ENCODE results near the gene GPER1. TPM values are rescaled to one million over a fixed set of nuclear protein-coding genes. Genes with fewer than 3 reads are reported as not detected.

Gene GPER1
- total RNA-seq, 1 experiment from 2014 or later: 0.84 TPM

- no peak for DNase-seq (ENCODE audit: low read depth)
These were observed 34.0 kb upstream of the GPER1 start for GRCh38 chr7:1053816-1054370.

GRCh38 chr7:1054438-1054837, 33.5 kb upstream of the GPER1 start:
- no peak for DNase-seq (ENCODE audit: low read depth)

- no peak for DNase-seq (ENCODE audit: low read depth)
These were observed 33.0 kb upstream of the GPER1 start for GRCh38 chr7:1054861-1055450.

- no peak for DNase-seq (ENCODE audit: low read depth)
These were observed 32.4 kb upstream of the GPER1 start for GRCh38 chr7:1055491-1055955.

GRCh38 chr7:1055956-1056784, 31.7 kb upstream of the GPER1 start:
- DNase-seq (ENCODE audit: low read depth): no peak

- DNase-seq (ENCODE audit: low read depth): no peak
These were observed 31.0 kb upstream of the GPER1 start for GRCh38 chr7:1056785-1057410.

- no peak for DNase-seq (ENCODE audit: low read depth)
These were observed 30.3 kb upstream of the GPER1 start for GRCh38 chr7:1057416-1058291.

- DNase-seq (ENCODE audit: low read depth): no peak
These were observed 29.6 kb upstream of the GPER1 start for GRCh38 chr7:1058311-1058710.

- no peak for DNase-seq (ENCODE audit: low read depth)
These were observed 29.1 kb upstream of the GPER1 start for GRCh38 chr7:1058821-1059199.

GRCh38 chr7:1059200-1060091, 28.5 kb upstream of the GPER1 start:
- DNase-seq (ENCODE audit: low read depth): no peak

- DNase-seq (ENCODE audit: low read depth): no peak
These were observed 27.4 kb upstream of the GPER1 start for GRCh38 chr7:1060315-1061072.

- no peak for DNase-seq (ENCODE audit: low read depth)
These were observed 26.7 kb upstream of the GPER1 start for GRCh38 chr7:1061180-1061579.

GRCh38 chr7:1062296-1063294, 25.3 kb upstream of the GPER1 start:
- no peak for DNase-seq (ENCODE audit: low read depth)

GRCh38 chr7:1063361-1063760, 24.6 kb upstream of the GPER1 start:
- no peak for DNase-seq (ENCODE audit: low read depth)

GRCh38 chr7:1064581-1064980, 23.3 kb upstream of the GPER1 start:
- DNase-seq (ENCODE audit: low read depth): no peak

GRCh38 chr7:1065263-1065584, 22.7 kb upstream of the GPER1 start:
- DNase-seq (ENCODE audit: low read depth): no peak

GRCh38 chr7:1065585-1066241, 22.2 kb upstream of the GPER1 start:
- DNase-seq (ENCODE audit: low read depth): peak; percentile 61

- DNase-seq (ENCODE audit: low read depth): no peak
These were observed 21.7 kb upstream of the GPER1 start for GRCh38 chr7:1066242-1066588.

Measured in RPMI7951 (cell line).